ENCODE results near the gene CGB8.

- TF ChIP-seq MTA2 (IDR thresholded peaks at IDR 0.05; ENCODE audit: low read depth) (no peak), POLR2AphosphoS5 (IDR thresholded peaks at IDR 0.05; ENCODE audit: low read length) (no peak), EZH2 (IDR thresholded peaks at IDR 0.05; ENCODE audit: borderline replicate concordance, control insufficient read depth, low read depth, low read length) (no peak)
- TF ChIP-seq, protein P1, sequence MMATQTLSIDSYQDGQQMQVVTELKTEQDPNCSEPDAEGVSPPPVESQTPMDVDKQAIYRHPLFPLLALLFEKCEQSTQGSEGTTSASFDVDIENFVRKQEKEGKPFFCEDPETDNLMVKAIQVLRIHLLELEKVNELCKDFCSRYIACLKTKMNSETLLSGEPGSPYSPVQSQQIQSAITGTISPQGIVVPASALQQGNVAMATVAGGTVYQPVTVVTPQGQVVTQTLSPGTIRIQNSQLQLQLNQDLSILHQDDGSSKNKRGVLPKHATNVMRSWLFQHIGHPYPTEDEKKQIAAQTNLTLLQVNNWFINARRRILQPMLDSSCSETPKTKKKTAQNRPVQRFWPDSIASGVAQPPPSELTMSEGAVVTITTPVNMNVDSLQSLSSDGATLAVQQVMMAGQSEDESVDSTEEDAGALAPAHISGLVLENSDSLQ (IDR thresholded peaks at IDR 0.05) = no peak
These were observed 31.1 kb downstream of the CGB8 start for GRCh38 chr19:49017666-49018351.

Measured in GM12878 (cell line).